HepG2 (cell line): Measurements from ENCODE around the gene UGT1A4. TPM values are rescaled to one million over a fixed set of nuclear protein-coding genes. Genes with fewer than 3 reads are reported as not detected.

ENCODE experiments used
- AKAP8 ChIP-seq: sonication (generic); formaldehyde crosslinking; IDR thresholded peaks from 2 replicates; pipeline ENCODE4 v1.5.1; 2020; ENCODE audit warnings: mild to moderate bottlenecking, missing genetic modification reagents
- HNF4A ChIP-seq: sonication (generic); formaldehyde crosslinking; IDR thresholded peaks from 2 replicates; pipeline ENCODE4 v1.4.0; 2020; ENCODE audit warnings: missing genetic modification reagents
- HOXA9 ChIP-seq: sonication (generic); formaldehyde crosslinking; IDR thresholded peaks from 2 replicates; pipeline ENCODE4 v1.8.1; 2022; ENCODE audit warnings: missing genetic modification reagents, mild to moderate bottlenecking, moderate library complexity, borderline replicate concordance
- IRF1 ChIP-seq: sonication (generic); formaldehyde crosslinking; IDR thresholded peaks from 2 replicates; pipeline ENCODE4 v1.4.0; 2020; ENCODE audit warnings: low read depth, mild to moderate bottlenecking, missing genetic modification reagents
- KAT8 ChIP-seq: IDR thresholded peaks from 2 replicates; pipeline ENCODE4 v1.6.1; 2016; ENCODE audit warnings: missing genetic modification reagents, missing compliant biosample characterization
- KDM5B ChIP-seq: sonication (generic); formaldehyde crosslinking; IDR thresholded peaks from 2 replicates; pipeline ENCODE4 v1.4.0; 2020; ENCODE audit warnings: missing genetic modification reagents, mild to moderate bottlenecking, borderline replicate concordance
- RAD51 ChIP-seq: fragments of 450-650 bp; IDR thresholded peaks from 2 replicates; pipeline ENCODE4 v1.6.1; 2016; ENCODE audit warnings: borderline replicate concordance
- SIN3A ChIP-seq: IDR thresholded peaks from 2 replicates; pipeline ENCODE4 v1.6.1; 2011; ENCODE audit warnings: low read depth, mild to moderate bottlenecking, control low read depth, low read length, borderline replicate concordance
- SOX5 ChIP-seq: IDR thresholded peaks from 2 replicates; pipeline ENCODE4 v1.6.1; 2016; ENCODE audit warnings: borderline replicate concordance
- SOX6 ChIP-seq, 2 experiments: fragments of 450-650 bp in 1 of 2; sonication (generic) in 1 of 2; formaldehyde crosslinking in 1 of 2; IDR thresholded peaks; 2 replicates each; pipeline versions ENCODE4 v1.4.0 to v1.6.1; 2017 to 2020; ENCODE audit warnings: antibody characterized with exemption in 1 of 2, mild to moderate bottlenecking in 1 of 2, missing genetic modification reagents in 1 of 2
- TOE1 ChIP-seq: sonication (generic); formaldehyde crosslinking; IDR thresholded peaks from 2 replicates; pipeline ENCODE4 v1.4.0; 2020; ENCODE audit warnings: mild to moderate bottlenecking, missing genetic modification reagents
- ZNF230 ChIP-seq: sonication (generic); formaldehyde crosslinking; IDR thresholded peaks from 2 replicates; pipeline ENCODE4 v1.4.0; 2020; ENCODE audit warnings: mild to moderate bottlenecking, missing genetic modification reagents
- ZNF33B ChIP-seq: sonication (generic); formaldehyde crosslinking; IDR thresholded peaks from 2 replicates; pipeline ENCODE4 v1.5.1; 2020; ENCODE audit warnings: mild to moderate bottlenecking, missing genetic modification reagents
- ZNF496 ChIP-seq: sonication (generic); formaldehyde crosslinking; IDR thresholded peaks from 2 replicates; pipeline ENCODE4 v1.8.1; 2023; ENCODE audit warnings: mild to moderate bottlenecking, moderate library complexity, missing genetic modification reagents; ENCODE audit not compliant: insufficient replicate concordance
- polyA plus RNA-seq, 8 experiments: library from polyadenylated mRNA; depleted of rRNA in 3 of 8; stranded (reverse) in 7 of 8; unstranded in 1 of 8; fragments of >200 nt; fragmentation: Illumina TruSeq in 4 of 8; extraction: Trizol in 4 of 8; gene quantifications; 2 replicates each; pipeline versions ENCODE4 v1.2.1 to v1.2.3, GENCODE V29; 2011 to 2016; ENCODE audit warnings: low read depth in 4 of 8, missing spikeins in 1 of 8, mixed read lengths in 1 of 8; ENCODE audit not compliant: insufficient read depth in 1 of 8
- total RNA-seq, 5 experiments: library from RNA; depleted of rRNA; stranded (reverse); fragments of >200 nt; fragmentation: Illumina TruSeq; extraction: Trizol; gene quantifications; 2 replicates each; pipeline ENCODE4 v1.2.3, GENCODE V29; 2016; ENCODE audit warnings: low read depth in 1 of 5
- TF ChIP-seq, protein P1 (sequence below): sonication (generic); formaldehyde crosslinking; IDR thresholded peaks from 2 replicates; pipeline ENCODE4 v1.8.1; 2022; ENCODE audit warnings: low read depth, mild to moderate bottlenecking, missing genetic modification reagents
- TF ChIP-seq, protein P2 (sequence below): sonication (generic); formaldehyde crosslinking; IDR thresholded peaks from 2 replicates; pipeline ENCODE4 v1.4.0; 2020; ENCODE audit warnings: missing genetic modification reagents, borderline replicate concordance
- TF ChIP-seq, protein P3 (sequence below): sonication (generic); formaldehyde crosslinking; IDR thresholded peaks from 2 replicates; pipeline ENCODE4 v1.5.1; 2020; ENCODE audit warnings: mild to moderate bottlenecking, missing genetic modification reagents, moderate library complexity
- TF ChIP-seq, protein P4 (sequence below): sonication (generic); formaldehyde crosslinking; IDR thresholded peaks from 2 replicates; pipeline ENCODE4 v1.4.0; 2020; ENCODE audit warnings: missing genetic modification reagents

Gene UGT1A4
- total and polyA plus RNA-seq, 2 of the 13 experiments (the other 11 are each of a cell fraction or from before 2014, with no cell fraction given), result not detected

DNA sequence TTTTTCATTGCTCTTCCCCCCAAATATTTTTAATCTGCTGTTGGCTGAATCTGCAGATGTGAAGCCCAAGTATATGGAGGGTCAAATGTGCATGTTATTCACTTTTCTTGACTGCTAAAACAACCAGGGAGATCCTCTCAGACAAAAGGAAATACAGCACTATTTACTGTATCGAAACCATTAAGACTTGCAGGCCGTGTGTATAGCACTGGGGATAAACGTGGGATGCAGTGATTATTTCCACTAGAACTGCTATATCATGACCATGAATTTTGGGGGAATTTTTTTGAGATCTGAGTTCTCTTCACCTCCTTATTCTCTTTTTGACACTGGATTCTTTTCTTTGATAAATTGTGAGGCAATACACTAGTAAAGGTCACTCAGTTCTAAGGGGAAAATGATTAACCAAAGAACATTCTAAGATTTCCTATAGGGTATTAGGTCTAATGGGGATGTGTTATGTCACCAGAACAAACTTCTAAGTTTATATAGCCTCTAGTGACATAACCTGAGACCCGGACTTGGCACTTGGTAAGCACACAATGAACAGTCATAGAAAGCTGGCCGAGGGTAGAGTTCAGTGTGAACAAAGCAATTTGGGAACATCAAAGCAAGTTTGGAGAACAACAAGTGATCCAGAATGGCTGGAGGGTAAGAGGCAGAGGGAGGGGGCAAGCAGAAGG, 26.7 kb downstream of the UGT1A4 start (continued):
- TF ChIP-seq ZNF496 (CRISPR knock-in tag), result no peak
- TF ChIP-seq, protein P1, sequence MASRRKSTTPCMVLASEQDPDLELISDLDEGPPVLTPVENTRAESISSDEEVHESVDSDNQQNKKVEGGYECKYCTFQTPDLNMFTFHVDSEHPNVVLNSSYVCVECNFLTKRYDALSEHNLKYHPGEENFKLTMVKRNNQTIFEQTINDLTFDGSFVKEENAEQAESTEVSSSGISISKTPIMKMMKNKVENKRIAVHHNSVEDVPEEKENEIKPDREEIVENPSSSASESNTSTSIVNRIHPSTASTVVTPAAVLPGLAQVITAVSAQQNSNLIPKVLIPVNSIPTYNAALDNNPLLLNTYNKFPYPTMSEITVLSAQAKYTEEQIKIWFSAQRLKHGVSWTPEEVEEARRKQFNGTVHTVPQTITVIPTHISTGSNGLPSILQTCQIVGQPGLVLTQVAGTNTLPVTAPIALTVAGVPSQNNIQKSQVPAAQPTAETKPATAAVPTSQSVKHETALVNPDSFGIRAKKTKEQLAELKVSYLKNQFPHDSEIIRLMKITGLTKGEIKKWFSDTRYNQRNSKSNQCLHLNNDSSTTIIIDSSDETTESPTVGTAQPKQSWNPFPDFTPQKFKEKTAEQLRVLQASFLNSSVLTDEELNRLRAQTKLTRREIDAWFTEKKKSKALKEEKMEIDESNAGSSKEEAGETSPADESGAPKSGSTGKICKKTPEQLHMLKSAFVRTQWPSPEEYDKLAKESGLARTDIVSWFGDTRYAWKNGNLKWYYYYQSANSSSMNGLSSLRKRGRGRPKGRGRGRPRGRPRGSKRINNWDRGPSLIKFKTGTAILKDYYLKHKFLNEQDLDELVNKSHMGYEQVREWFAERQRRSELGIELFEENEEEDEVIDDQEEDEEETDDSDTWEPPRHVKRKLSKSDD (CRISPR knock-in tag), result no peak
- TF ChIP-seq, protein P2, sequence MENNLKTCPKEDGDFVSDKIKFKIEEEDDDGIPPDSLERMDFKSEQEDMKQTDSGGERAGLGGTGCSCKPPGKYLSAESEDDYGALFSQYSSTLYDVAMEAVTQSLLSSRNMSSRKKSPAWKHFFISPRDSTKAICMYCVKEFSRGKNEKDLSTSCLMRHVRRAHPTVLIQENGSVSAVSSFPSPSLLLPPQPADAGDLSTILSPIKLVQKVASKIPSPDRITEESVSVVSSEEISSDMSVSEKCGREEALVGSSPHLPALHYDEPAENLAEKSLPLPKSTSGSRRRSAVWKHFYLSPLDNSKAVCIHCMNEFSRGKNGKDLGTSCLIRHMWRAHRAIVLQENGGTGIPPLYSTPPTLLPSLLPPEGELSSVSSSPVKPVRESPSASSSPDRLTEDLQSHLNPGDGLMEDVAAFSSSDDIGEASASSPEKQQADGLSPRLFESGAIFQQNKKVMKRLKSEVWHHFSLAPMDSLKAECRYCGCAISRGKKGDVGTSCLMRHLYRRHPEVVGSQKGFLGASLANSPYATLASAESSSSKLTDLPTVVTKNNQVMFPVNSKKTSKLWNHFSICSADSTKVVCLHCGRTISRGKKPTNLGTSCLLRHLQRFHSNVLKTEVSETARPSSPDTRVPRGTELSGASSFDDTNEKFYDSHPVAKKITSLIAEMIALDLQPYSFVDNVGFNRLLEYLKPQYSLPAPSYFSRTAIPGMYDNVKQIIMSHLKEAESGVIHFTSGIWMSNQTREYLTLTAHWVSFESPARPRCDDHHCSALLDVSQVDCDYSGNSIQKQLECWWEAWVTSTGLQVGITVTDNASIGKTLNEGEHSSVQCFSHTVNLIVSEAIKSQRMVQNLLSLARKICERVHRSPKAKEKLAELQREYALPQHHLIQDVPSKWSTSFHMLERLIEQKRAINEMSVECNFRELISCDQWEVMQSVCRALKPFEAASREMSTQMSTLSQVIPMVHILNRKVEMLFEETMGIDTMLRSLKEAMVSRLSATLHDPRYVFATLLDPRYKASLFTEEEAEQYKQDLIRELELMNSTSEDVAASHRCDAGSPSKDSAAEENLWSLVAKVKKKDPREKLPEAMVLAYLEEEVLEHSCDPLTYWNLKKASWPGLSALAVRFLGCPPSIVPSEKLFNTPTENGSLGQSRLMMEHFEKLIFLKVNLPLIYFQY (CRISPR knock-in tag), result peak; percentile 83; the same call in 1 of the 2 replicates
- TF ChIP-seq TOE1 (CRISPR knock-in tag), result peak; percentile 90; the same call in 1 of the 2 replicates
- TF ChIP-seq IRF1 (CRISPR knock-in tag), result no peak
- TF ChIP-seq, protein P3, sequence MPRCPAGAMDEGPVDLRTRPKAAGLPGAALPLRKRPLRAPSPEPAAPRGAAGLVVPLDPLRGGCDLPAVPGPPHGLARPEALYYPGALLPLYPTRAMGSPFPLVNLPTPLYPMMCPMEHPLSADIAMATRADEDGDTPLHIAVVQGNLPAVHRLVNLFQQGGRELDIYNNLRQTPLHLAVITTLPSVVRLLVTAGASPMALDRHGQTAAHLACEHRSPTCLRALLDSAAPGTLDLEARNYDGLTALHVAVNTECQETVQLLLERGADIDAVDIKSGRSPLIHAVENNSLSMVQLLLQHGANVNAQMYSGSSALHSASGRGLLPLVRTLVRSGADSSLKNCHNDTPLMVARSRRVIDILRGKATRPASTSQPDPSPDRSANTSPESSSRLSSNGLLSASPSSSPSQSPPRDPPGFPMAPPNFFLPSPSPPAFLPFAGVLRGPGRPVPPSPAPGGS, result peak; percentile 60; the same call in 1 of the 2 replicates
- TF ChIP-seq SOX6 (IDR thresholded peaks at IDR 0.05), result peak; percentile 32; the same call in 1 of the 2 replicates
- peak; percentile 100 for TF ChIP-seq SOX6 (CRISPR knock-in tag; IDR thresholded peaks at IDR 0.05)
- no peak for TF ChIP-seq HOXA9 (CRISPR knock-in tag)
- TF ChIP-seq AKAP8 (CRISPR knock-in tag), result peak; percentile 79; the same call in 1 of the 2 replicates
- TF ChIP-seq RAD51, result no peak
- 0 out of 2 replicates have a peak, but pooled peaks have one; percentile 39 for TF ChIP-seq ZNF230 (CRISPR knock-in tag)
- TF ChIP-seq ZNF33B, result 0 out of 2 replicates have a peak, but pooled peaks have one; percentile 73
- TF ChIP-seq KAT8 (CRISPR knock-in tag), result peak; percentile 77
- TF ChIP-seq, protein P4, sequence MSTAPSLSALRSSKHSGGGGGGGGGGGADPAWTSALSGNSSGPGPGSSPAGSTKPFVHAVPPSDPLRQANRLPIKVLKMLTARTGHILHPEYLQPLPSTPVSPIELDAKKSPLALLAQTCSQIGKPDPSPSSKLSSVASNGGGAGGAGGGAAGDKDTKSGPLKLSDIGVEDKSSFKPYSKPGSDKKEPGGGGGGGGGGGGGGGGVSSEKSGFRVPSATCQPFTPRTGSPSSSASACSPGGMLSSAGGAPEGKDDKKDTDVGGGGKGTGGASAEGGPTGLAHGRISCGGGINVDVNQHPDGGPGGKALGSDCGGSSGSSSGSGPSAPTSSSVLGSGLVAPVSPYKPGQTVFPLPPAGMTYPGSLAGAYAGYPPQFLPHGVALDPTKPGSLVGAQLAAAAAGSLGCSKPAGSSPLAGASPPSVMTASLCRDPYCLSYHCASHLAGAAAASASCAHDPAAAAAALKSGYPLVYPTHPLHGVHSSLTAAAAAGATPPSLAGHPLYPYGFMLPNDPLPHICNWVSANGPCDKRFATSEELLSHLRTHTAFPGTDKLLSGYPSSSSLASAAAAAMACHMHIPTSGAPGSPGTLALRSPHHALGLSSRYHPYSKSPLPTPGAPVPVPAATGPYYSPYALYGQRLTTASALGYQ (CRISPR knock-in tag), result peak; percentile 100
- TF ChIP-seq KDM5B, result no peak
- TF ChIP-seq HNF4A (CRISPR knock-in tag), result peak; percentile 97
- peak; percentile 99 for TF ChIP-seq SOX5 (CRISPR knock-in tag)
- no peak for TF ChIP-seq SIN3A
